Mesothelial cell of epicardium (in vitro differentiated cells): ENCODE data around the gene ANKRD65. TPM values are rescaled to one million over a fixed set of nuclear protein-coding genes. Genes with fewer than 3 reads are reported as not detected.
"Not testable (repeated sequence)": the region's sequence is repeated elsewhere in the genome, so short reads cannot be mapped to it uniquely, and the experiment has no call there.

Source experiments
- DNase-seq, 2 experiments: peaks; one replicate each; pipeline ENCODE4 v3.0.0; 2021; ENCODE audit warnings: low spot score in 2 of 2; ENCODE audit not compliant: unreplicated experiment in 2 of 2
- H3K27ac Mint-ChIP-seq: 2 replicates; pipeline ENCODE4 v1.8.0; 2021; ENCODE audit warnings: mixed read lengths
- H3K27me3 Mint-ChIP-seq: 2 replicates; pipeline ENCODE4 v1.8.0; 2021; ENCODE audit warnings: low read depth, mixed read lengths
- H3K36me3 Mint-ChIP-seq: 2 replicates; pipeline ENCODE4 v1.8.0; 2021; ENCODE audit warnings: mixed read lengths
- H3K4me1 Mint-ChIP-seq: 2 replicates; pipeline ENCODE4 v1.8.0; 2021; ENCODE audit warnings: mixed read lengths
- H3K4me3 Mint-ChIP-seq: 2 replicates; pipeline ENCODE4 v1.8.0; 2021; ENCODE audit warnings: mild to moderate bottlenecking, moderate library complexity, mixed read lengths
- H3K9me3 Mint-ChIP-seq: 2 replicates; pipeline ENCODE4 v1.8.0; 2021; ENCODE audit warnings: mixed read lengths
- CTCF ChIP-seq: fragments of 200-600 bp; sonication (generic); IDR thresholded peaks from one replicate; pipeline ENCODE4 v1.5.0; 2021; ENCODE audit warnings: antibody characterized with exemption; ENCODE audit not compliant: unreplicated experiment
- total RNA-seq: library from RNA; stranded (reverse); gene quantifications from 3 replicates; pipeline ENCODE4 v1.2.1, GENCODE V29; 2021

Gene ANKRD65
- total RNA-seq, 1 donor from 2014 or later = 12.3 TPM

GRCh38 chr1:1418464-1419362 is 2.4 kb downstream of the ANKRD65 start:
- Mint-ChIP-seq H3K4me1 (peaks cover 30% of the 10 kb centered on the region), H3K4me3 (no peak overlapping the region), H3K27ac (peak overlapping the region; percentile 70), H3K36me3 (no peaks in the 10 kb centered on the region), H3K9me3 (no peaks in the 10 kb centered on the region), H3K27me3 (no peaks in the 10 kb centered on the region)
- DNase-seq = no peak
- no peak for TF ChIP-seq CTCF

GRCh38 chr1:1417825-1418463 is 3.1 kb downstream of the ANKRD65 start:
- not testable (repeated sequence) for H3K9me3 Mint-ChIP-seq, H3K36me3 Mint-ChIP-seq, H3K27me3 Mint-ChIP-seq, DNase-seq, H3K4me3 Mint-ChIP-seq
- H3K27ac Mint-ChIP-seq = peak overlapping the region; percentile 70
- H3K4me1 Mint-ChIP-seq = peaks cover 27% of the 10 kb centered on the region

- not testable (repeated sequence) for H3K36me3 Mint-ChIP-seq, H3K4me3 Mint-ChIP-seq, H3K27me3 Mint-ChIP-seq, DNase-seq, H3K9me3 Mint-ChIP-seq
- Mint-ChIP-seq H3K27ac (peak overlapping the region; percentile 70), H3K4me1 (peaks cover 21% of the 10 kb centered on the region)
These were observed 3.7 kb downstream of the ANKRD65 start for GRCh38 chr1:1417396-1417795.

- Mint-ChIP-seq H3K4me3 (no peak overlapping the region), H3K27ac (no peak overlapping the region), H3K36me3 (peaks cover 3% of the 10 kb centered on the region), H3K9me3 (peaks cover 8% of the 10 kb centered on the region), H3K4me1 (peaks cover 14% of the 10 kb centered on the region), H3K27me3 (no peaks in the 10 kb centered on the region)
- no peak for DNase-seq
- no peak for TF ChIP-seq CTCF
These were observed 5.3 kb downstream of the ANKRD65 start for GRCh38 chr1:1415751-1416150.

GRCh38 chr1:1412311-1412902 is 8.7 kb downstream of the ANKRD65 start:
- not testable (repeated sequence) for H3K9me3 Mint-ChIP-seq, DNase-seq, H3K36me3 Mint-ChIP-seq, H3K27me3 Mint-ChIP-seq, H3K27ac Mint-ChIP-seq, H3K4me3 Mint-ChIP-seq
- H3K4me1 Mint-ChIP-seq = peaks cover 22% of the 10 kb centered on the region

- Mint-ChIP-seq H3K36me3 (peaks cover 4% of the 10 kb centered on the region), H3K27ac (no peak overlapping the region), H3K4me1 (peaks cover 19% of the 10 kb centered on the region), H3K27me3 (no peaks in the 10 kb centered on the region), H3K9me3 (peaks cover 8% of the 10 kb centered on the region), H3K4me3 (no peak overlapping the region)
- no peak for TF ChIP-seq CTCF
- no peak for DNase-seq
These were observed 9.4 kb downstream of the ANKRD65 start for GRCh38 chr1:1411626-1412025.

- H3K4me3 Mint-ChIP-seq = not testable (repeated sequence)
These were observed 10.8 kb downstream of the ANKRD65 start for GRCh38 chr1:1410238-1410637.

More at GRCh38 chr1:1410238-1410637, 10.8 kb downstream of the ANKRD65 start:
- H3K36me3 Mint-ChIP-seq, H3K9me3 Mint-ChIP-seq, DNase-seq, H3K27me3 Mint-ChIP-seq: not testable (repeated sequence)
- peak overlapping the region; percentile 82 for H3K27ac Mint-ChIP-seq
- peaks cover 28% of the 10 kb centered on the region for H3K4me1 Mint-ChIP-seq
